Gastrocnemius medialis (tissue), 4 donors: Measurements from ENCODE around the gene PRKCA.

Source experiments
- CTCF ChIP-seq, 5 experiments: fragments of 450-650 bp in 3 of 5; fragments of 200-600 bp in 2 of 5; sonication (generic) in 2 of 5; IDR thresholded peaks in 4 of 5; conservative IDR thresholded peaks in 1 of 5; 1 replicate in 4 of 5; 2 replicates in 1 of 5; pipeline ENCODE4 v1.5.1; 2016 to 2019; ENCODE audit warnings: antibody characterized with exemption in 5 of 5, mild to moderate bottlenecking in 3 of 5, moderate library complexity in 3 of 5
- POLR2A ChIP-seq, 2 donors: fragments of 450-650 bp; IDR thresholded peaks; one replicate each; pipeline ENCODE4 v1.6.1; 2017; ENCODE audit warnings: antibody characterized with exemption in 2 of 2, mild to moderate bottlenecking in 2 of 2, moderate library complexity in 2 of 2

- TF ChIP-seq CTCF (IDR thresholded peaks at IDR 0.05 in 4 of 5, conservative IDR thresholded peaks at IDR 0.05 in 1 of 5): no peak
- no peak for TF ChIP-seq POLR2A (IDR thresholded peaks at IDR 0.05)
Observed at GRCh38 chr17:66386498-66387351, 84.3 kb downstream of the PRKCA start.
